ENCODE results near the gene CLDN11.

The CLDN11 gene

GRCh38 chr3:170473358-170473757 is 54.7 kb downstream of the CLDN11 start:
- no peak for DNase-seq

DNA sequence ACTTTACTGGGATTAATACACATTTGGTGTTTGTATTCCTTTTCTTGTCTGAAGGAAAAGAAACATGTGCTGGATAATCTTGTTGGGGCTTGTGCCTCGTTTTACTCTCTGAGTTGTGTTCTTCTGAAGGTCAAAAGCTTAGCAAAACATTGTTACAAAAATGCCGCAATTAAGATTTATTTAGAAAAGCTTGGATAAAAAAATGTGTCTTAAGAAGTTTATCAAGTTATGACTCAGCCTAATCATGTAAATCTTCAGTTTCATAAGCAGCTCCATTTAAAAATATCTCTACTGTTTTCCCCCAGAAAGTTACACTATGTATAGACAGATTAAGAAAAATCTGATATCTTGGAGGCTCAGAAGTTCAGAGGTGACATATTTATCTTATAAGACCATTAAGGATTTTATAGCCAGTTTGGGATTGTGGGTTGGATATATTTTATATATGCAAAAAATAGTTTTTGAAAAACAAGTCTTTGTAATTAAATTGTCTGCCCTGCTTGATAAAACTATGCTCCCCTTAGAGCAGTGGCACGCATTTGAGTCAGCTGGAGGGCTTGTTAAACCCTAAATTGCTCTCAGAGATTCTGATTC is 56.5 kb downstream of the CLDN11 start:
- DNase-seq: no peak

GRCh38 chr3:170476291-170476690 is 57.6 kb downstream of the CLDN11 start:
- no peak for DNase-seq

- DNase-seq: no peak
Measured at GRCh38 chr3:170477395-170477794, 58.7 kb downstream of the CLDN11 start.

GRCh38 chr3:170480111-170480510 is 61.4 kb downstream of the CLDN11 start:
- no peak for DNase-seq

DNA sequence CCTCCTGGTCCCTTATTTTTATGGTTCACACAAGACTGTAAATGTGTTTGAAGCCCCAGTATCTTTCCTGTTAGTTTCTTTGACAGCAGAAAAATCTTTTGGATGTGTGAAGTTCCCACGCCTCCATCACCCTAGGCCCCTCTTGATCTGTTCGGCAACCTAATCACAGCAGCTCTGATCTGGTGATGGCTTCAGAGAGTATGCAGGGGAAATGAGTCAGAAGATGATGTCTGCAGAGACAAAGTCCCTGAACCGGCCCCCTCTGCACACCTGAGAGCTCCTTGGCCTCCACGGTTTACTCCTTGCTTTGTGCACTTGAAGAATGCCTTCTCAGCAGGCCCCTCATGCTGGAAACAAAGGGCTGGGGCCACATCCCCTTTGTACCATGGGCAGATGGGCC is 63.5 kb downstream of the CLDN11 start:
- no peak for DNase-seq

- no peak for DNase-seq
Measured at GRCh38 chr3:170483485-170484262, 65.0 kb downstream of the CLDN11 start.
